H54 (cell line): Measurements from ENCODE around the gene RIPK3.
A peak's percentile ranks its signal among the peaks of the same experiment; 100 is the strongest.
"Not testable (repeated sequence)": the region's sequence is repeated elsewhere in the genome, so short reads cannot be mapped to it uniquely, and the experiment has no call there.

Experiments used
- DNase-seq: peaks from one replicate; pipeline ENCODE4 v3.0.0; 2011; ENCODE audit warnings: low spot score, mixed read lengths; ENCODE audit not compliant: insufficient read length
- FAIRE-seq: peaks from 3 replicates; lab custom pipeline; 2011; peaks lifted over from hg19 to GRCh38; lab: Jason Lieb, UNC
- POLR2A ChIP-seq: IDR thresholded peaks from 2 replicates; pipeline ENCODE4 v1.6.1; 2011; ENCODE audit warnings: low read depth, mild to moderate bottlenecking, low read length

Gene RIPK3

GRCh38 chr14:24377657-24378056 is 37.9 kb upstream of the RIPK3 start:
- DNase-seq: no peak
- FAIRE-seq: no peak
- no peak for TF ChIP-seq POLR2A

DNA sequence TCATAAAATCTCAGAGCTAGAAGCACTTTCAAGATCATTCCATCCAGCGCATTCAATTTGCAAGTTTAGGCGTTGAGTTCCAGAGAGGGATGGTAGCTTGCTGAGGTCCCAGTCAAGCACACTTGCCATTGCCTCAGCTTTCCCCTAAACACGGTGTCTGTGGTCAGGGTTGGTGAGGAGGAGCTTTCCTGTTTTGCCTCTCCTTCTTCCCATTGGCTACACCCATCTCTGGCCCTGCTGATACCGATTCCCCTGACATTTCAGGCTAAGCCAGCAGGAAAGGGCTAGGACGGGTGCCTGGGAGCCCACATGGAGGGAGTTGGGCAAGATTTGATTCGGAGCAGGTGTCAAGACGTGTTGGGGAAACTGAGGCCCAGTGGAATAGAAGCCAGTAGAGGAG is 37.3 kb upstream of the RIPK3 start:
- FAIRE-seq (no peak), DNase-seq (no peak)
- no peak for TF ChIP-seq POLR2A

DNA sequence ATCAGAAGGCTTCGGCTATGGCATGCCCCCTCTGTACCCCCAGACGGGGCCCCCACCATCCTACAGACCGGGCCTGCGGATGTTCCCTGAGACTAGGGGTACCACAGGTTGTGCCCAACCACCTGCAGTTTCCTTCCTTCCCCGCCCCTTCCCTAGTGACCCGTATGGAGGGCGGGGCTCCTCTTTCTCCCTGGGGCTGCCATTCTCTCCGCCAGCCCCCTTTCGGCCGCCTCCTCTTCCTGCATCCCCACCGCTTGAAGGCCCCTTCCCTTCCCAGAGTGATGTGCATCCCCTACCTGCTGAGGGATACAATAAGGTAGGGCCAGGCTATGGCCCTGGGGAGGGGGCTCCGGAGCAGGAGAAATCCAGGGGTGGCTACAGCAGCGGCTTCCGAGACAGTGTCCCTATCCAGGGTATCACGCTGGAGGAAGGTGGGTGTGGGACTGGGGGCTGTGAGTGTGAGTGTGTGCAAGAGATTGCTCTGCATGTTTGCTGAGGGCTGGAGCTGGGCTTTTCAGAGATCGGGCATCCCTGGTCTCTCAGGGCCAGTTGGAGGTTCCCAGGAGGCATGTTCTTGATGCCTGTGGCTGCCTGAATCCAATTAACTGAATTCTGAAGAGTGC is 36.8 kb upstream of the RIPK3 start:
- FAIRE-seq (no peak), DNase-seq (no peak)
- TF ChIP-seq POLR2A: no peak

DNA sequence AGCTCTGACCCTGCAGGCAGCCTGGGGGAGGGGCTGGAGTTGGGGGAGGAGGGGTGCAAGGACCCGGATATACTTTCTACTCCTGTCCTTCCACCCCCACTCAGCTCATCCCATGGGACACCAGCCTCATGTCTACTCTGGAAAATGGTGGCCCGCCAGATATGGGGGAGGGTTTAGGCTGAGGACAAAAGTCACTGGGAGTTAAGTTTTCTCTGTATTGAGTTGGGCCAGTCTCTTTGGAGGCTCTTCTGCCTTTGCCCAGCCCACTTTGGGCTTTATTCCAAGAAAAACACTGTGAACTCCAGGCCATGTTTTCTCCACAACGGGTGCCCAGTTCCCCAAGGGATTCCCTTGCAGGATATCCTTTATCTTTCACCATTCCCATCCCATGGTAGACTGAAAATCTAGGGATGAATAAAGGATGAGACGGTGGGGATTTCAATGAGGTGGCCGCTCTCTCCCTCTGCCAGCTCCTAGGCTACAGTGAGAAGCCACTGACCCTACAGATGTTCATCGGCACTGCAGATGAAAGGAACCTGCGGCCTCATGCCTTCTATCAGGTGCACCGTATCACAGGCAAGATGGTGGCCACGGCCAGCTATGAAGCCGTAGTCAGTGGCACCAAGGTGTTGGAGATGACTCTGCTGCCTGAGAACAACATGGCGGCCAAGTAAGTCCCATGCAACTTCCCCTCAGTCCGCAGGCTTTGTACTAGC is 33.1 kb upstream of the RIPK3 start:
- no peak for TF ChIP-seq POLR2A
- FAIRE-seq: no peak

GRCh38 chr14:24371605-24372004 is 31.8 kb upstream of the RIPK3 start:
- DNase-seq, FAIRE-seq: not testable (repeated sequence)

More for the DNA sequence above, 33.1 kb upstream of the RIPK3 start:
- no peak for DNase-seq

GRCh38 chr14:24370748-24371147 is 31.0 kb upstream of the RIPK3 start:
- DNase-seq: no peak
- no peak for TF ChIP-seq POLR2A
- no peak for FAIRE-seq

GRCh38 chr14:24369907-24370687 is 30.3 kb upstream of the RIPK3 start:
- TF ChIP-seq POLR2A: no peak
- no peak for FAIRE-seq
- no peak for DNase-seq

- FAIRE-seq (no peak), DNase-seq (no peak)
- TF ChIP-seq POLR2A: no peak
Measured at GRCh38 chr14:24369463-24369862, 29.7 kb upstream of the RIPK3 start.

GRCh38 chr14:24368562-24369252 is 28.9 kb upstream of the RIPK3 start:
- no peak for DNase-seq
- TF ChIP-seq POLR2A: no peak
- FAIRE-seq: no peak

- FAIRE-seq (no peak), DNase-seq (no peak)
- no peak for TF ChIP-seq POLR2A
Measured at GRCh38 chr14:24368212-24368561, 28.4 kb upstream of the RIPK3 start.

- no peak for TF ChIP-seq POLR2A
Measured at GRCh38 chr14:24367514-24368211, 27.9 kb upstream of the RIPK3 start, which contains the start of gene NFATC4. Gene NFATC4, plus strand, starts transcription at chr14:24368184. Its CDS starts 157 bp downstream, at chr14:24368341.

DNA sequence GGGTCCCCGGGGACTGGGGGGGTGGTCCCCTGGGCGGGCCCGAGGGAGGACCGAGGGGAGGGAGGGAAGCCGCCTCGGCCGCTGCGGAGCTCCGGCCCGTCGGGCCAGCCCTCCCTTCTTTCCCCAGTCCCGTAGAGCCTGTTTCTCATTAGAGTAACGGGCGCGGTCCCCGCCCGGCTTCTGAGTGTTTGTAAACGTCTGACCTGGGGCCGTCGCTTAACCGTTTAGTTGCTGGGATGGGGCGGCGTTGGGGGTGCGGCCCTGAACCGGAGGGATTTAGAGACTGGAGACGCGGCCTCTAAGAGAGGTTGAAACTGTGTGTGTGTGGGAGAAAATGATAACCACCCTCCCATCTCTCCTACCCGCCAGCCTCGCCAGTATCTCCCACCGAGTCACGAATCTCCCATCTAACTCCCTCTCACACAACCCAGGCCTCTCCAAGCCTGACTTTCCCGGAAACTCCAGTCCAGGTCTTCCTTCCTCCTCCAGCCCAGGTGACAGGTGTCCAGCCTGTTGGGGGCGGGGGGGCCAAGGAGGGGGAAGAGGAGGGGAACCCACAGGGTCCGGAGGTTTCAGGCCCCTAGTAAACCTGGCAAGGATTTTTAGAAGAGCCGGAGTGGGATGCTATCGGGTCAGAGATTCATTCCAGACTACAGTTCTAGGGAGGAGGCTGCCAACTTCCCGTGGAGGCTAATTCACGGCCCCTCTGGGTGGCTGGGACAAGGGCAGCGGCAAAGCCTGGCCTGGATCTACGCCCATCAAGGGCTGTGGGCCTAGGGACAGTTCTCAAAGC is 27.1 kb upstream of the RIPK3 start:
- no peak for TF ChIP-seq POLR2A
- FAIRE-seq (no peak), DNase-seq (peak; percentile 55)

More at GRCh38 chr14:24367514-24368211, 27.9 kb upstream of the RIPK3 start, which contains the start of gene NFATC4:
- FAIRE-seq (no peak), DNase-seq (peak; percentile 19)

DNA sequence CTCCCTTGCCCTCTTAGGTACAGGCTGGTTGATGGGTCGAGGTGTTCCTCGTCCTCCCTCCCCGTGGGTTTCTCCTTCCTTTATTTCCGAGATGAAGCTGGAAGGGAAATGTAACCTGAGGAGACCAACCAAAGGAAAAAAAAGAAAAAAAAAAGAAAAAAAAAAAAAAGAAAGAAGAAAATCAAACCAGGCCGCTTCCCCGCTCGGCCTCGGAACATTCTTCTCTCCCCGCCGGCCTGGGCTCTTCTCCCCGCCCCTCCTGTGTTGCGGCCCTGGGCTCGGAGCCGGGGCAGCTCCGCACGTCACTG is 26.6 kb upstream of the RIPK3 start:
- no peak for DNase-seq
- TF ChIP-seq POLR2A: no peak
- FAIRE-seq: no peak
